Measurements from ENCODE around the gene FRRS1.

FRRS1 gene

DNA sequence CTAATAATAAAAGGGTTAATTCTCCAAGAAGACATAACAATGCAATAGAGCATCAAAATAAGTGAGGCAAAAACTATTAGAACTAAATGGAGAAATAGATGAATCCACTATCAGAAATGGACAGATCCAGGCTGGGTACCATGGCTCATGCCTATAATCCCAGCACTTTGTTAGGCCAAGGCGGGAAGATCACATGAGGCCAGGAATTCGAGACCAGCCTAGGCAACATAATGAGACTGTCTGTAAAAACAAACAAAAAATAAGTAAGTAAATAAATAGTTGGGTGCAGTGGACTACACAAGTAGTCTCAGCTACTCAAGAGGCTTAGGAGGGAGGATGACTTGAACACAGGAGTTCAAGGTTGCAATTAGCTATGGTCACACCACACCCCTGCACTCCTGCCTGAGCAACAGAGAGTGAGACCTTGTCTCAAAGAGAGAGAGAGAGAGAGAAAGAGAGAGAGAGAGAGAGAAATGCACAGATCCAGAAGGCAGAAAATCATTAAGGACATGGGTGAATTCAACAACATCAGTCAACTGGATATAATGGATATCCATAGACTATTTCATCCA lies 12.3 kb downstream of the FRRS1 start:
- Histone ChIP-seq H3K4me1 (ENCODE audit: control insufficient read depth in 2 of 2, insufficient read depth in 1 of 2, low read depth in 1 of 2, low read length in 2 of 2) (no peaks in the 10 kb centered on the region), H3K79me1 (ENCODE audit: low read depth, low read length) (no peaks in the 10 kb centered on the region), H3K4me2 (ENCODE audit: insufficient read depth, low read length, poor library complexity, severe bottlenecking) (no peak overlapping the region), H3K18ac (ENCODE audit: low read length) (no peak overlapping the region), H3K4ac (ENCODE audit: low read length) (no peak overlapping the region), H2BK12ac (ENCODE audit: low read length) (no peak overlapping the region), H3K27me3 (ENCODE audit: control insufficient read depth in 3 of 3, insufficient read depth in 3 of 3, low read depth in 1 of 3, low read length in 3 of 3) (no peaks in the 10 kb centered on the region), H3K9ac (ENCODE audit: low read depth, low read length, poor library complexity) (no peak overlapping the region), H2BK15ac (ENCODE audit: low read length) (no peak overlapping the region), H2AK5ac (ENCODE audit: low read depth, low read length) (no peak overlapping the region), H2BK5ac (ENCODE audit: low read length) (no peak overlapping the region), H2AFZ (ENCODE audit: low read length) (no peak overlapping the region), H3K23ac (ENCODE audit: low read depth, low read length, poor library complexity) (no peak overlapping the region), H3K27ac (replicated peaks; ENCODE audit: low read length) (no peak overlapping the region), H3K14ac (ENCODE audit: low read length) (no peak overlapping the region), H2BK120ac (ENCODE audit: low read depth, low read length) (no peak overlapping the region), H4K8ac (ENCODE audit: low read depth, low read length) (no peak overlapping the region), H3K36me3 (replicated peaks in 1 of 2; ENCODE audit: control insufficient read depth in 2 of 2, insufficient read depth in 2 of 2, low read length in 2 of 2) (no peaks in the 10 kb centered on the region), H3K9me3 (replicated peaks in 1 of 2; ENCODE audit: control insufficient read depth in 2 of 2, insufficient read depth in 1 of 2, low read depth in 1 of 2, low read length in 2 of 2) (peaks cover 0 to 2% of the 10 kb centered on the region in 2 donors), H4K91ac (ENCODE audit: low read depth, low read length, poor library complexity) (no peak overlapping the region), H3K4me3 (ENCODE audit: low read length in 2 of 2) (no peak overlapping the region)
- no CpG with 5 or more reads among the region's 2 CpGs for WGBS, 2 donors (ENCODE audit: extremely low coverage in 2 of 2, insufficient read length in 2 of 2, insufficient replicate concordance in 1 of 2)
- DNase-seq (ENCODE audit: low spot score) = no peak

DNA sequence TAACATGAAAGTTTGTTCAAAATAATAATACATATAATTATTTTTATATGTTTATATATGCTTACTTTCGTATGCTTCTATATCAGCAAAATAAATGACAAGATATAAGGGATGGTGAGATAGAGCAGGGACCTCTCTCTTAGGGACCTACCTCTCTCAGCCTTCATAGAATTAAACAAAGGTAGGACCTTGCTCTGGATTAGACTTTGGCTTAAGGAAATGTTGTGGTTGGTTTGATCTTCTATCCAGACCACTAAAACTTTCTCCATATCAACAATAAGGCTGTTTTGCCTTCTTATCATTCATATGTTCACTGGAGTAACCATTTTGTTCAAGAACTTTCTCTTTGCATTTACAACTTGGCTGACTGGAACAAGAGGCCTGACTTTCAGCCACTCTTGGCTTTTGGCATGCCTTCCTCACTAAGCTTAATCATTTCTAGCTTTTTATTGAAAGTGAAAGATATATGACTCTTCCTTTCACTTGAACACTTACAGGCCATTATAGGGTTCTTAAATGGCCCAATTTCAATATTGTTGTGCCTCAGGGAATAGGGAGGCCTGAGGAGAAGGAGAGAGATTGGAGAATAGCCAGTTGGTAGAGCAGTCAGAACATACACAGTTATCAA lies 14.4 kb downstream of the FRRS1 start:
- H3K4me1 ChIP-seq (ENCODE audit: control insufficient read depth in 2 of 2, insufficient read depth in 1 of 2, low read depth in 1 of 2, low read length in 2 of 2) = no peaks in the 10 kb centered on the region
- H2BK15ac ChIP-seq (ENCODE audit: low read length) = no peak overlapping the region
- H2AFZ ChIP-seq (ENCODE audit: low read length) = no peak overlapping the region
- no peak overlapping the region for H2BK12ac ChIP-seq (ENCODE audit: low read length)
- no peaks in the 10 kb centered on the region for H3K9me3 ChIP-seq (replicated peaks in 1 of 2; ENCODE audit: control insufficient read depth in 2 of 2, insufficient read depth in 1 of 2, low read depth in 1 of 2, low read length in 2 of 2)
- DNase-seq (ENCODE audit: low spot score) = no peak
- no peak overlapping the region for H3K23ac ChIP-seq (ENCODE audit: low read depth, low read length, poor library complexity)
- no peak overlapping the region for H3K4me3 ChIP-seq (ENCODE audit: low read length in 2 of 2)
- no peak overlapping the region for H3K18ac ChIP-seq (ENCODE audit: low read length)
- H3K14ac ChIP-seq (ENCODE audit: low read length) = no peak overlapping the region
- no peaks in the 10 kb centered on the region for H3K27me3 ChIP-seq (ENCODE audit: control insufficient read depth in 3 of 3, insufficient read depth in 3 of 3, low read depth in 1 of 3, low read length in 3 of 3)
- WGBS, 2 donors (ENCODE audit: extremely low coverage in 2 of 2, insufficient read length in 2 of 2, insufficient replicate concordance in 1 of 2) = no CpG with 5 or more reads among the region's 1 CpG
- no peak overlapping the region for H2AK5ac ChIP-seq (ENCODE audit: low read depth, low read length)
- no peak overlapping the region for H2BK5ac ChIP-seq (ENCODE audit: low read length)
- no peak overlapping the region for H4K8ac ChIP-seq (ENCODE audit: low read depth, low read length)
- no peak overlapping the region for H3K4me2 ChIP-seq (ENCODE audit: insufficient read depth, low read length, poor library complexity, severe bottlenecking)
- H3K36me3 ChIP-seq (replicated peaks in 1 of 2; ENCODE audit: control insufficient read depth in 2 of 2, insufficient read depth in 2 of 2, low read length in 2 of 2) = no peaks in the 10 kb centered on the region
- no peak overlapping the region for H2BK120ac ChIP-seq (ENCODE audit: low read depth, low read length)
- H3K4ac ChIP-seq (ENCODE audit: low read length) = no peak overlapping the region
- no peak overlapping the region for H4K91ac ChIP-seq (ENCODE audit: low read depth, low read length, poor library complexity)
- no peaks in the 10 kb centered on the region for H3K79me1 ChIP-seq (ENCODE audit: low read depth, low read length)
- H3K9ac ChIP-seq (ENCODE audit: low read depth, low read length, poor library complexity) = no peak overlapping the region
- H3K27ac ChIP-seq (replicated peaks; ENCODE audit: low read length) = no peak overlapping the region

DNA sequence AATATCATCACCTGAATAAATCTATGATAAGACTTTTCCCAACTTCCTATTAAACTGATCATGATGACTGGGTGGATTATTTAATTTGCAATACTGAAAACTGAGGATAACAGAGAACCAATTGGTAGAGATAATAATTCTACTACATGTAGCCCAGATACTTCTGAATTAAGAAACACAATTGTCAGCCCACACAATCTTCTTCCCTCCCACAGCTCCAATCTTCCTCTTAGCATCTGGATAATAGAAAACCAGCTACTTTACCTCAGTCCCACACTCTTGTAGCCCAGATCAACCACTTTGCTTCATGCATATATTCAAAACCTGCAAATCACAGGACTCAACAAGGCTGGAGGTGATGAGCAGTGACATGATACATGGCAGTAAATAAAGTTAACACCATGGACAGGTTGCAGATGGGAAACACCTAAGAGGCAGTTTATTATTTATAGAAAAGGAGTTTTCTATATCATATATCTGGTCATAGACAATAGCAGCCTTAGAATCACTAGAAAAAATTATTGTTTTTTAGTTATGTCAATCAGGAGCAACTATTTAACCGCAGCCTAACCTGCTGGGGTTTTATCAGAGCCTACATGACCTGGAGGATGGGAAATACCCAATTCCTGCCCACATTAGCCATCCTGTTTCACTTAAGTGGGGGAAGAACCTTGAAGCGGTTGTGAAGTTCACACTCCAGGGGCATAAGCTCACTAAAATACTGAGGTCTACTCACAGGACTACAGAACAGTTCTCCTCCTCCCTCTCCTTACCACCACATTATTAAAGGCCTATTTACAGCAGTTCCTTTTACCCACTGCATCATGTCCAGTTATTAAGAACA lies 16.7 kb downstream of the FRRS1 start:
- H4K91ac ChIP-seq (ENCODE audit: low read depth, low read length, poor library complexity) = no peak overlapping the region
- WGBS, 2 donors (ENCODE audit: extremely low coverage in 2 of 2, insufficient read length in 2 of 2, insufficient replicate concordance in 1 of 2) = no CpG with 5 or more reads among the region's 2 CpGs
- no peak overlapping the region for H3K23ac ChIP-seq (ENCODE audit: low read depth, low read length, poor library complexity)
- H3K4me1 ChIP-seq (ENCODE audit: control insufficient read depth in 2 of 2, insufficient read depth in 1 of 2, low read depth in 1 of 2, low read length in 2 of 2) = no peaks in the 10 kb centered on the region
- H2BK120ac ChIP-seq (ENCODE audit: low read depth, low read length) = no peak overlapping the region
- no peak for DNase-seq (ENCODE audit: low spot score)
- no peak overlapping the region for H3K4ac ChIP-seq (ENCODE audit: low read length)
- H4K8ac ChIP-seq (ENCODE audit: low read depth, low read length) = no peak overlapping the region
- H3K79me1 ChIP-seq (ENCODE audit: low read depth, low read length) = no peaks in the 10 kb centered on the region
- H3K4me3 ChIP-seq (ENCODE audit: low read length in 2 of 2) = no peak overlapping the region
- no peak overlapping the region for H3K27ac ChIP-seq (replicated peaks; ENCODE audit: low read length)
- H3K4me2 ChIP-seq (ENCODE audit: insufficient read depth, low read length, poor library complexity, severe bottlenecking) = no peak overlapping the region
- H3K9ac ChIP-seq (ENCODE audit: low read depth, low read length, poor library complexity) = no peak overlapping the region
- H2AK5ac ChIP-seq (ENCODE audit: low read depth, low read length) = no peak overlapping the region
- H2BK12ac ChIP-seq (ENCODE audit: low read length) = no peak overlapping the region
- H3K14ac ChIP-seq (ENCODE audit: low read length) = no peak overlapping the region
- H3K9me3 ChIP-seq (replicated peaks in 1 of 2; ENCODE audit: control insufficient read depth in 2 of 2, insufficient read depth in 1 of 2, low read depth in 1 of 2, low read length in 2 of 2) = peaks cover 0 to 6% of the 10 kb centered on the region in 2 donors
- no peaks in the 10 kb centered on the region for H3K36me3 ChIP-seq (replicated peaks in 1 of 2; ENCODE audit: control insufficient read depth in 2 of 2, insufficient read depth in 2 of 2, low read length in 2 of 2)
- no peak overlapping the region for H2AFZ ChIP-seq (ENCODE audit: low read length)
- no peaks in the 10 kb centered on the region for H3K27me3 ChIP-seq (ENCODE audit: control insufficient read depth in 3 of 3, insufficient read depth in 3 of 3, low read depth in 1 of 3, low read length in 3 of 3)
- no peak overlapping the region for H2BK15ac ChIP-seq (ENCODE audit: low read length)
- no peak overlapping the region for H3K18ac ChIP-seq (ENCODE audit: low read length)
- H2BK5ac ChIP-seq (ENCODE audit: low read length) = no peak overlapping the region

DNA sequence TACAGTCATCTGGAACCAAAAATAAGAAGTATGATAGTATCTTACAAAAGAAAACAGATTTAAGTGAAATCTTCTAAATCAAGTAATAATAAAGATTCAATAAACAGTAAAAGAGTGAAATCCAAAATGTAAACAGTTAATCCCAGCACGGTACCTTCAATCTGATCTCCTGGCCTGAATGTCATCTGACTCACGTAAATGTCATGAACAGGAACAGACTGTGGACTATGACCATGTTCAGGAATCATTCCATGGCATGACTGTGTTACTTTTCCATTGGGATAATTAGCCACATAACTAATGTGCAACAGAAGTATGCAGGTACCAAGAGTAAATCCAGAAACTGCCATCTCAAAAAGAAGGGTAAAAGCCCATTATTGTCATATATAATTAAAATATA lies 18.0 kb downstream of the FRRS1 start:
- H3K4me1 ChIP-seq (ENCODE audit: control insufficient read depth in 2 of 2, insufficient read depth in 1 of 2, low read depth in 1 of 2, low read length in 2 of 2) = no peaks in the 10 kb centered on the region

More for the DNA sequence above, 18.0 kb downstream of the FRRS1 start:
- Histone ChIP-seq H3K27ac (replicated peaks; ENCODE audit: low read length) (no peak overlapping the region), H2AFZ (ENCODE audit: low read length) (no peak overlapping the region), H3K4ac (ENCODE audit: low read length) (no peak overlapping the region), H4K91ac (ENCODE audit: low read depth, low read length, poor library complexity) (no peak overlapping the region), H2AK5ac (ENCODE audit: low read depth, low read length) (no peak overlapping the region), H2BK15ac (ENCODE audit: low read length) (no peak overlapping the region), H3K36me3 (replicated peaks in 1 of 2; ENCODE audit: control insufficient read depth in 2 of 2, insufficient read depth in 2 of 2, low read length in 2 of 2) (no peaks in the 10 kb centered on the region), H3K4me3 (ENCODE audit: low read length in 2 of 2) (no peak overlapping the region), H3K23ac (ENCODE audit: low read depth, low read length, poor library complexity) (no peak overlapping the region), H3K27me3 (ENCODE audit: control insufficient read depth in 3 of 3, insufficient read depth in 3 of 3, low read depth in 1 of 3, low read length in 3 of 3) (no peaks in the 10 kb centered on the region), H3K79me1 (ENCODE audit: low read depth, low read length) (no peaks in the 10 kb centered on the region), H3K14ac (ENCODE audit: low read length) (no peak overlapping the region), H3K9me3 (replicated peaks in 1 of 2; ENCODE audit: control insufficient read depth in 2 of 2, insufficient read depth in 1 of 2, low read depth in 1 of 2, low read length in 2 of 2) (peaks cover 0 to 6% of the 10 kb centered on the region in 2 donors), H4K8ac (ENCODE audit: low read depth, low read length) (no peak overlapping the region), H3K4me2 (ENCODE audit: insufficient read depth, low read length, poor library complexity, severe bottlenecking) (no peak overlapping the region), H2BK120ac (ENCODE audit: low read depth, low read length) (no peak overlapping the region), H2BK5ac (ENCODE audit: low read length) (no peak overlapping the region), H3K9ac (ENCODE audit: low read depth, low read length, poor library complexity) (no peak overlapping the region), H2BK12ac (ENCODE audit: low read length) (no peak overlapping the region), H3K18ac (ENCODE audit: low read length) (no peak overlapping the region)
- WGBS, 2 donors (ENCODE audit: extremely low coverage in 2 of 2, insufficient read length in 2 of 2, insufficient replicate concordance in 1 of 2) = no CpG with 5 or more reads among the region's 2 CpGs
- DNase-seq (ENCODE audit: low spot score) = no peak

All from neuronal stem cell (in vitro differentiated cells).